Adrenal gland (tissue), 12 donors: ENCODE measurements around the gene GON4L. TPM values are rescaled to one million over a fixed set of nuclear protein-coding genes. Genes with fewer than 3 reads are reported as not detected.
"Not testable (repeated sequence)": the region's sequence is repeated elsewhere in the genome, so short reads cannot be mapped to it uniquely, and the experiment has no call there.

Source experiments
- DNase-seq, 7 donors: peaks; one replicate each; pipeline ENCODE4 v3.0.0-alpha.2; 2019 to 2020
- H3K27ac ChIP-seq, 5 donors: fragments of 200-600 bp; sonication (generic) in 4 of 5; 1 replicate in 3 of 5; 2 replicates in 2 of 5; pipeline versions ENCODE4 v1.5.1 to v1.8.0; 2016 to 2020; ENCODE audit warnings: mild to moderate bottlenecking in 1 of 5
- H3K27me3 ChIP-seq: fragments of 200-600 bp; 2 replicates; pipeline ENCODE4 v1.8.0; 2021
- H3K36me3 ChIP-seq, 2 donors: fragments of 200-600 bp; replicated peaks in 1 of 2; 1 replicate in 1 of 2; 2 replicates in 1 of 2; pipeline versions ENCODE4 v1.5.1 to v1.8.0; 2018 to 2022
- H3K4me1 ChIP-seq, 2 donors: fragments of 200-600 bp; replicated peaks in 1 of 2; 1 replicate in 1 of 2; 2 replicates in 1 of 2; pipeline versions ENCODE4 v1.5.1 to v1.8.0; 2018 to 2021
- H3K4me3 ChIP-seq, 4 donors: fragments of 200-600 bp; sonication (generic) in 3 of 4; one replicate each; pipeline ENCODE4 v1.5.1; 2016 to 2018
- H3K9me3 ChIP-seq, 3 donors: fragments of 200-600 bp; sonication (generic) in 1 of 3; replicated peaks in 1 of 3; 1 replicate in 2 of 3; 2 replicates in 1 of 3; pipeline versions ENCODE4 v1.5.1 to v1.8.0; 2016 to 2021
- POLR2A ChIP-seq, 2 donors: fragments of 450-650 bp; IDR thresholded peaks; one replicate each; pipeline ENCODE4 v1.6.1; 2017; ENCODE audit warnings: antibody characterized with exemption in 2 of 2, mild to moderate bottlenecking in 2 of 2, moderate library complexity in 1 of 2
- WGBS, 4 donors: extraction: QIAGEN DNeasy Blood & Tissue Kit in 2 of 4; methylation state at CpG; one replicate each; pipeline versions ENCODE4 v1.1.5 to v1.1.7; 2013 to 2017; 5-methylcytosine and 5-hydroxymethylcytosine counted together
- intact Hi-C, 2 donors: fragments of 100-400 bp; cut with DNase I; formaldehyde crosslinking; loops; one replicate each; pipeline versions ENCODE4 v1.14.1 to v1.15.0; 2022 to 2023
- polyA plus RNA-seq, 3 donors: library from polyadenylated mRNA; stranded (reverse); fragments of 200-250 nt in 2 of 3; fragments of 350-450 nt in 1 of 3; fragmentation: Illumina TruSeq in 1 of 3; extraction: RNeasy Lipid Tissue Mini Kit (QIAGEN cat#74804) in 1 of 3; gene quantifications; one replicate each; pipeline ENCODE4 v1.2.3, GENCODE V29; 2013 to 2014
- small RNA-seq, 2 donors: library from RNA; depleted of rRNA; stranded (forward); fragments of <200 nt; gene quantifications; one replicate each; pipeline ENCODE3, GENCODE V24; 2016
- total RNA-seq, 9 donors: library from RNA; depleted of rRNA in 4 of 9; stranded (reverse); fragments of >200 nt in 4 of 9; fragments of 120-200 nt in 1 of 9; fragmentation: NEBNext Ultra II Directional in 1 of 9; extraction: Animal tissue kit (Norgen Biotek cat#: 25700) in 1 of 9; gene quantifications; one replicate each; pipeline versions ENCODE4 v1.1.0 to v1.2.4, GENCODE V29; 2013 to 2023
- TF ChIP-seq, protein P1 (sequence below), 6 experiments: fragments of 450-650 bp in 4 of 6; fragments of 200-600 bp in 2 of 6; sonication (generic) in 1 of 6; IDR thresholded peaks; 1 replicate in 5 of 6; 2 replicates in 1 of 6; pipeline versions ENCODE4 v1.5.1 to v1.8.0; 2016 to 2021; ENCODE audit warnings: antibody characterized with exemption in 6 of 6, mild to moderate bottlenecking in 2 of 6, moderate library complexity in 1 of 6
- donor health status: healthy with polysubstance abuse.
- donor health status: Bipolar disorder and iron deficiency.
- donor health status: DM: yes; HTN: yes; CAD: no.
- donor health status: DM: no; HTN: no; CAD: no.
- donor health status: DM: no; HTN: no; CAD: no.
- donor health status: DM: yes; HTN: yes; CAD: no.

Gene GON4L
- total and polyA plus RNA-seq, 12 donors: 13.7 to 41.7 (median 35.0) TPM

- no peak for DNase-seq
- Histone ChIP-seq H3K4me1 (peaks cover 0 to 7% of the 10 kb centered on the region in 2 donors), H3K27me3 (no peaks in the 10 kb centered on the region), H3K36me3 (no peaks in the 10 kb centered on the region), H3K9me3 (no peaks in the 10 kb centered on the region), H3K27ac (no peak overlapping the region), H3K4me3 (no peak overlapping the region)
- WGBS, 4 donors: 95 to 97% (median 96%) methylated on average over 3 of the region's 3 CpGs
- TF ChIP-seq POLR2A (IDR thresholded peaks at IDR 0.05): no peak
- TF ChIP-seq, protein P1, sequence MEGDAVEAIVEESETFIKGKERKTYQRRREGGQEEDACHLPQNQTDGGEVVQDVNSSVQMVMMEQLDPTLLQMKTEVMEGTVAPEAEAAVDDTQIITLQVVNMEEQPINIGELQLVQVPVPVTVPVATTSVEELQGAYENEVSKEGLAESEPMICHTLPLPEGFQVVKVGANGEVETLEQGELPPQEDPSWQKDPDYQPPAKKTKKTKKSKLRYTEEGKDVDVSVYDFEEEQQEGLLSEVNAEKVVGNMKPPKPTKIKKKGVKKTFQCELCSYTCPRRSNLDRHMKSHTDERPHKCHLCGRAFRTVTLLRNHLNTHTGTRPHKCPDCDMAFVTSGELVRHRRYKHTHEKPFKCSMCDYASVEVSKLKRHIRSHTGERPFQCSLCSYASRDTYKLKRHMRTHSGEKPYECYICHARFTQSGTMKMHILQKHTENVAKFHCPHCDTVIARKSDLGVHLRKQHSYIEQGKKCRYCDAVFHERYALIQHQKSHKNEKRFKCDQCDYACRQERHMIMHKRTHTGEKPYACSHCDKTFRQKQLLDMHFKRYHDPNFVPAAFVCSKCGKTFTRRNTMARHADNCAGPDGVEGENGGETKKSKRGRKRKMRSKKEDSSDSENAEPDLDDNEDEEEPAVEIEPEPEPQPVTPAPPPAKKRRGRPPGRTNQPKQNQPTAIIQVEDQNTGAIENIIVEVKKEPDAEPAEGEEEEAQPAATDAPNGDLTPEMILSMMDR (IDR thresholded peaks at IDR 0.05): no peak
- intact Hi-C loops: no loop called here
Measured at GRCh38 chr1:155709391-155709790, 147.6 kb downstream of the GON4L start.

DNA sequence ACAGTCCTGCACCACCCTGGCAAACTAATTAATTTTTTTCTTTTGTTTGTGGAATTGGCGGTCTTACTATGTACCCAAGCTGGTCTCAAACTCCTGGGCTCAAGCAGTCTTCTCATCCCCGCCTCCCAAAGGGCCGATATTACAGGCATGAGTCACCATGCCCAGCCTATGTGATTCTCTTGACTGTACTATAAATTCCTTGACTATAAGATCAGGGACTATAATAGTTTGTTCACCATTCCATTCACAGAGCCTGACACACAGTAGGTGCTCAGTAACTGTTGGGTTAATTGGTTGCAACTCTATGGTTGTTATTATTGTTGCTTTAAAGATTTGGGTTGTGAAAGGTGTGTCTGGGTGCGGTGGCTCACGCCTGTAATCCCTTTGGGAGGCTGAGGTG, 150.9 kb downstream of the GON4L start:
- Histone ChIP-seq H3K27ac (no peak overlapping the region), H3K4me1 (no peaks in the 10 kb centered on the region), H3K4me3 (no peak overlapping the region), H3K27me3 (no peaks in the 10 kb centered on the region), H3K36me3 (no peaks in the 10 kb centered on the region), H3K9me3 (no peaks in the 10 kb centered on the region)
- TF ChIP-seq, protein P1 (IDR thresholded peaks at IDR 0.05): no peak
- TF ChIP-seq POLR2A (IDR thresholded peaks at IDR 0.05): no peak
- intact Hi-C loops: no loop called here
- WGBS, 4 donors: 82 to 90% (median 87%) methylated on average over 5 of the region's 5 CpGs
- DNase-seq: no peak

DNA sequence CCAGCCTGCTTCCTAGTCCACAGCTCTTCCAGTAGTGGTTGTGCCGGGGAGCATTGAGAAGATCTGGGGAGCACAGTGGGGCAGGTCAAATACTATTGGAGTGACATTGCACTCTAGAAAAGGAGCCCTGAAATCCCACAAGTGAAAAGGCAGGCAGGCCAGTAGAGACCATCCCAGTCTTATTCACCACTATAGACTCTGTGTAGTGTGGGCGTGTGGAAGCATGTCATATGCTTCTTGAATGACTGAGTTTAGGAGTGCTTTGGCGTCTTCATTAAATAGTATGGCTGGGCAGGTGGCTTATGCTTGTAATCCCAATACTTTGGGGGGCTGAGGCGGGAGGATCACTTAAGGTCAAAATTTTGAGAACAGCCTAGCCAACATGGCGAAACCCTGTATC, 152.6 kb downstream of the GON4L start:
- H3K4me3 ChIP-seq, H3K9me3 ChIP-seq, H3K36me3 ChIP-seq, H3K27me3 ChIP-seq, DNase-seq, intact Hi-C loops, H3K4me1 ChIP-seq, H3K27ac ChIP-seq: not testable (repeated sequence)
- WGBS, 4 donors: 90 to 97% (median 95%) methylated on average over 4 to 5 of the region's 5 CpGs

GRCh38 chr1:155703216-155703615, 153.8 kb downstream of the GON4L start:
- no peak overlapping the region for H3K27ac ChIP-seq
- DNase-seq: no peak
- 92 to 95% (median 93%) methylated on average over 6 of the region's 6 CpGs for WGBS, 4 donors
- no peaks in the 10 kb centered on the region for H3K9me3 ChIP-seq
- no peaks in the 10 kb centered on the region for H3K27me3 ChIP-seq
- no peak overlapping the region for H3K4me3 ChIP-seq
- no peaks in the 10 kb centered on the region for H3K4me1 ChIP-seq
- intact Hi-C loops: no loop called here
- TF ChIP-seq, protein P1 (IDR thresholded peaks at IDR 0.05): no peak
- no peak for TF ChIP-seq POLR2A (IDR thresholded peaks at IDR 0.05)
- no peaks in the 10 kb centered on the region for H3K36me3 ChIP-seq

- H3K27me3 ChIP-seq, H3K36me3 ChIP-seq, H3K4me1 ChIP-seq, DNase-seq, H3K4me3 ChIP-seq, H3K27ac ChIP-seq, H3K9me3 ChIP-seq, intact Hi-C loops: not testable (repeated sequence)
- 37 to 59% (median 55%) methylated on average over 2 of the region's 2 CpGs for WGBS, 4 donors
Measured at GRCh38 chr1:155701675-155702074, 155.3 kb downstream of the GON4L start.

Small RNA genes within 50 kb of the gene (small RNA-seq; reads per million reads assigned to genes)
- 0 reads per million in 2 donors for gene RF00015

Other genes with a start within 250 kb of the GON4L start
- gene MSTO1, start 247.0 kb downstream of the GON4L start, total RNA-seq: 10 to 100 TPM in 6 of 9 donors, 1 to 10 TPM in 3; 1.1 to 50.5 (median 24.2) TPM
- 10 to 100 TPM; 40.1 to 54.3 (median 44.0) TPM for gene MSTO1, start 247.0 kb downstream of the GON4L start, polyA plus RNA-seq
- gene YY1AP1, start 168.4 kb downstream of the GON4L start, total RNA-seq: 10 to 100 TPM; 46.3 to 65.1 (median 57.4) TPM
- gene YY1AP1, start 168.4 kb downstream of the GON4L start, polyA plus RNA-seq: 10 to 100 TPM; 44.0 to 70.4 (median 57.8) TPM
- gene DAP3, start 168.1 kb downstream of the GON4L start, total RNA-seq: 100 to 1,000 TPM in 6 of 9 donors, 10 to 100 TPM in 3; 85.4 to 186 (median 115) TPM
- 100 to 1,000 TPM; 101 to 169 (median 114) TPM for gene DAP3, start 168.1 kb downstream of the GON4L start, polyA plus RNA-seq
- 10 to 100 TPM in 5 of 9 donors, 1 to 10 TPM in 4; 3.0 to 28.2 (median 10.5) TPM for gene SYT11, start 2.4 kb upstream of the GON4L start, total RNA-seq
- 10 to 100 TPM in 1 of 3 donors, 1 to 10 TPM in 2; 1.1 to 19.2 (median 2.8) TPM for gene SYT11, start 2.4 kb upstream of the GON4L start, polyA plus RNA-seq
- 10 to 100 TPM; 19.4 to 54.0 (median 31.4) TPM for gene RIT1, start 54.1 kb upstream of the GON4L start, total RNA-seq
- gene RIT1, start 54.1 kb upstream of the GON4L start, polyA plus RNA-seq: 10 to 100 TPM; 10.3 to 18.2 (median 16.2) TPM
- gene KHDC4, start 77.2 kb upstream of the GON4L start, total RNA-seq: 10 to 100 TPM; 16.8 to 52.9 (median 39.6) TPM
- 10 to 100 TPM; 33.2 to 46.4 (median 37.0) TPM for gene KHDC4, start 77.2 kb upstream of the GON4L start, polyA plus RNA-seq
- gene RXFP4, start 84.4 kb upstream of the GON4L start, total RNA-seq: not detected
- gene RXFP4, start 84.4 kb upstream of the GON4L start, polyA plus RNA-seq: not detected
- 10 to 100 TPM in 8 of 9 donors, 1 to 10 TPM in 1; 7.6 to 41.3 (median 32.3) TPM for gene ARHGEF2, start 121.3 kb upstream of the GON4L start, total RNA-seq
- 10 to 100 TPM; 13.6 to 27.8 (median 19.9) TPM for gene ARHGEF2, start 121.3 kb upstream of the GON4L start, polyA plus RNA-seq
- gene SSR2, start 163.7 kb upstream of the GON4L start, total RNA-seq: 100 to 1,000 TPM; 171 to 722 (median 357) TPM
- 100 to 1,000 TPM; 164 to 724 (median 287) TPM for gene SSR2, start 163.7 kb upstream of the GON4L start, polyA plus RNA-seq
- 10 to 100 TPM in 8 of 9 donors, 1 to 10 TPM in 1; 9.5 to 34.6 (median 22.6) TPM for gene UBQLN4, start 196.6 kb upstream of the GON4L start, total RNA-seq
- 10 to 100 TPM; 15.0 to 30.0 (median 27.5) TPM for gene UBQLN4, start 196.6 kb upstream of the GON4L start, polyA plus RNA-seq
- 100 to 1,000 TPM in 3 of 9 donors, 10 to 100 TPM in 6; 53.6 to 140 (median 85.1) TPM for gene LAMTOR2, start 197.6 kb upstream of the GON4L start, total RNA-seq
- 100 to 1,000 TPM in 2 of 3 donors, 10 to 100 TPM in 1; 76.0 to 216 (median 143) TPM for gene LAMTOR2, start 197.6 kb upstream of the GON4L start, polyA plus RNA-seq
- under 1 TPM in 1 of 9 donors, not detected in 8; 0.38 TPM for gene RAB25, start 203.9 kb upstream of the GON4L start, total RNA-seq
- under 1 TPM in 2 of 3 donors, not detected in 1; 0.17 to 0.48 TPM for gene RAB25, start 203.9 kb upstream of the GON4L start, polyA plus RNA-seq
- gene MEX3A, start 225.3 kb upstream of the GON4L start, total RNA-seq: 1 to 10 TPM in 4 of 9 donors, under 1 TPM in 5; 0.09 to 2.4 (median 0.55) TPM
- gene MEX3A, start 225.3 kb upstream of the GON4L start, polyA plus RNA-seq: under 1 TPM; 0.17 to 0.27 (median 0.24) TPM